SIG-M5 treated with dmso at 0.1 percent for 504 hours (cell line): ENCODE results near the gene MIER2.

Experiments
- DNase-seq: peaks from one replicate; lab custom pipeline; 2025; ENCODE audit not compliant: unreplicated experiment; lab: John Stamatoyannopoulos, UW

MIER2 gene

GRCh38 chr19:334296-335071, 10.1 kb downstream of the MIER2 start:
- DNase-seq: no peak

- DNase-seq: no peak
Measured at GRCh38 chr19:330503-330902, 14.1 kb downstream of the MIER2 start.

GRCh38 chr19:329876-330275, 14.7 kb downstream of the MIER2 start:
- no peak for DNase-seq

GRCh38 chr19:328025-328505, 16.5 kb downstream of the MIER2 start:
- DNase-seq: no peak

GRCh38 chr19:327291-328024, 17.1 kb downstream of the MIER2 start:
- DNase-seq: no peak

GRCh38 chr19:326871-327270, 17.7 kb downstream of the MIER2 start:
- no peak for DNase-seq

- no peak for DNase-seq
Measured at GRCh38 chr19:325937-326565, 18.5 kb downstream of the MIER2 start.

GRCh38 chr19:325173-325936, 19.2 kb downstream of the MIER2 start:
- no peak for DNase-seq

- no peak for DNase-seq
Measured at GRCh38 chr19:324716-325115, 19.9 kb downstream of the MIER2 start.

GRCh38 chr19:322616-323015, 22.0 kb downstream of the MIER2 start:
- no peak for DNase-seq

- DNase-seq: no peak
Measured at GRCh38 chr19:318509-318774, 26.2 kb downstream of the MIER2 start.

- no peak for DNase-seq
Measured at GRCh38 chr19:317710-318508, 26.7 kb downstream of the MIER2 start.

GRCh38 chr19:315811-316210, 28.8 kb downstream of the MIER2 start:
- no peak for DNase-seq

GRCh38 chr19:313988-314815, 30.4 kb downstream of the MIER2 start:
- DNase-seq: no peak

- no peak for DNase-seq
Measured at GRCh38 chr19:313169-313987, 31.2 kb downstream of the MIER2 start.

GRCh38 chr19:311813-312261, 32.8 kb downstream of the MIER2 start:
- DNase-seq: no peak

- DNase-seq: no peak
Measured at GRCh38 chr19:310781-311496, 33.7 kb downstream of the MIER2 start.

GRCh38 chr19:310141-310651, 34.4 kb downstream of the MIER2 start:
- no peak for DNase-seq
